ENCODE measurements around the gene TPT1.
"Not testable (repeated sequence)": the region's sequence is repeated elsewhere in the genome, so short reads cannot be mapped to it uniquely, and the experiment has no call there.

Gene TPT1

GRCh38 chr13:45365558-45365885 is 24.5 kb upstream of the TPT1 start:
- DNase-seq: no peak

- no peak for DNase-seq
Observed at GRCh38 chr13:45364876-45365557, 24.0 kb upstream of the TPT1 start.

GRCh38 chr13:45362939-45363338 is 22.0 kb upstream of the TPT1 start:
- DNase-seq: no peak

- DNase-seq: no peak
Observed at GRCh38 chr13:45361596-45362206, 20.7 kb upstream of the TPT1 start.

- no peak for DNase-seq
Observed at GRCh38 chr13:45356966-45357672, 16.1 kb upstream of the TPT1 start.

- DNase-seq: no peak
Observed at GRCh38 chr13:45353895-45354294, 12.9 kb upstream of the TPT1 start.

GRCh38 chr13:45352031-45352430 is 11.0 kb upstream of the TPT1 start:
- no peak for DNase-seq

- no peak for DNase-seq
Observed at GRCh38 chr13:45350152-45350551, 9.2 kb upstream of the TPT1 start.

- DNase-seq: no peak
Observed at GRCh38 chr13:45349438-45349837, 8.5 kb upstream of the TPT1 start.

GRCh38 chr13:45344064-45344463 is 3.1 kb upstream of the TPT1 start:
- not testable (repeated sequence) for DNase-seq

- not testable (repeated sequence) for DNase-seq
Observed at GRCh38 chr13:45343102-45343501, 2.1 kb upstream of the TPT1 start.

- DNase-seq: not testable (repeated sequence)
Observed at GRCh38 chr13:45342668-45343067, 1.7 kb upstream of the TPT1 start.

- DNase-seq: no peak
Observed at GRCh38 chr13:45341799-45342500, 967 bp upstream of the TPT1 start.

GRCh38 chr13:45340422-45341033 is 455 bp downstream of the TPT1 start:
- DNase-seq: peak; percentile 69 to 85 (median 84)

- DNase-seq: peak in 1 of 3 experiments; percentile 51
Observed at GRCh38 chr13:45339867-45340266, 1.1 kb downstream of the TPT1 start.

GRCh38 chr13:45339399-45339798 is 1.6 kb downstream of the TPT1 start:
- no peak for DNase-seq

- DNase-seq: no peak
Observed at GRCh38 chr13:45337803-45338202, 3.2 kb downstream of the TPT1 start.

GRCh38 chr13:45337395-45337794 is 3.6 kb downstream of the TPT1 start:
- DNase-seq: no peak

- no peak for DNase-seq
Observed at GRCh38 chr13:45336025-45336800, 4.8 kb downstream of the TPT1 start.

GRCh38 chr13:45335397-45336024 is 5.5 kb downstream of the TPT1 start:
- DNase-seq: no peak

GRCh38 chr13:45333977-45334922 is 6.7 kb downstream of the TPT1 start:
- DNase-seq: no peak
